ENCODE results near the gene C6orf89.

DNA sequence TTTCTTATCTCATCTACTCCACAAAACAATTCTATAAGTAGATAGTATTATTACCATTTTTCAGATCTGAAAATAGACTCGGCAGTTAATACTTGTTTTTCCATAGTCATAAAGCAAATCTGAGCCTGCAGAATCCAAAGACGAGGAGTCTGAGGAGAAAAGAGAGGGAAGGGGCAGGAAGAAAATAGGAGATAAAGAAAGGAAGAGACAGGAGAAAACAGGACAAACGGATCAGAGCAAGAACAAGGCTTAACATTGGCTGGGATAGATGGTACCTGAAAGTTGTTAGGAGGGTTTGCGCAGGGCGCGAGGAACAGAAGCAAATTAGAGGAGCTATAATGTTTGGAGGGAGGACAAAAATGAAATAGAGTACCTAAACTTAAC is 10.5 kb upstream of the C6orf89 start:
- TF ChIP-seq EZH2phosphoT487 (IDR thresholded peaks at IDR 0.05; ENCODE audit: insufficient read depth, low read depth) (no peak), EZH2 (IDR thresholded peaks at IDR 0.05; ENCODE audit: insufficient read depth, poor library complexity, severe bottlenecking) (no peak)
